Epithelial cell of esophagus (primary cell): ENCODE data around the gene AK9.

ENCODE experiments used
- DNase-seq: peaks from one replicate; pipeline ENCODE4 v3.0.0; 2010; ENCODE audit warnings: low read depth
- H3K4me3 ChIP-seq: 2 replicates; pipeline ENCODE4 v1.5.1; 2011; ENCODE audit warnings: mild to moderate bottlenecking, low read length, control low read depth
- CTCF ChIP-seq: IDR thresholded peaks from 2 replicates; pipeline ENCODE4 v1.5.1; 2011; ENCODE audit warnings: low read depth, mild to moderate bottlenecking, low read length, control low read depth, inconsistent platforms; ENCODE audit not compliant: insufficient read depth; ENCODE audit errors: missing control alignments

The AK9 gene

GRCh38 chr6:109447087-109447486 is 243.9 kb downstream of the AK9 start:
- no peak for DNase-seq
- TF ChIP-seq CTCF: no peak
- H3K4me3 ChIP-seq: no peak overlapping the region

- TF ChIP-seq CTCF: no peak
- no peak for DNase-seq
- no peak overlapping the region for H3K4me3 ChIP-seq
These were observed 244.5 kb downstream of the AK9 start for GRCh38 chr6:109446541-109446940.

GRCh38 chr6:109446072-109446471 is 244.9 kb downstream of the AK9 start:
- no peak for TF ChIP-seq CTCF
- no peak overlapping the region for H3K4me3 ChIP-seq
- DNase-seq: no peak

GRCh38 chr6:109445382-109445781 is 245.6 kb downstream of the AK9 start:
- DNase-seq: no peak
- no peak for TF ChIP-seq CTCF
- H3K4me3 ChIP-seq: no peak overlapping the region

GRCh38 chr6:109443425-109443950 is 247.5 kb downstream of the AK9 start:
- DNase-seq: no peak
- TF ChIP-seq CTCF: no peak
- no peak overlapping the region for H3K4me3 ChIP-seq
